ENCODE measurements around the gene HOXA1.

Gene HOXA1

DNA sequence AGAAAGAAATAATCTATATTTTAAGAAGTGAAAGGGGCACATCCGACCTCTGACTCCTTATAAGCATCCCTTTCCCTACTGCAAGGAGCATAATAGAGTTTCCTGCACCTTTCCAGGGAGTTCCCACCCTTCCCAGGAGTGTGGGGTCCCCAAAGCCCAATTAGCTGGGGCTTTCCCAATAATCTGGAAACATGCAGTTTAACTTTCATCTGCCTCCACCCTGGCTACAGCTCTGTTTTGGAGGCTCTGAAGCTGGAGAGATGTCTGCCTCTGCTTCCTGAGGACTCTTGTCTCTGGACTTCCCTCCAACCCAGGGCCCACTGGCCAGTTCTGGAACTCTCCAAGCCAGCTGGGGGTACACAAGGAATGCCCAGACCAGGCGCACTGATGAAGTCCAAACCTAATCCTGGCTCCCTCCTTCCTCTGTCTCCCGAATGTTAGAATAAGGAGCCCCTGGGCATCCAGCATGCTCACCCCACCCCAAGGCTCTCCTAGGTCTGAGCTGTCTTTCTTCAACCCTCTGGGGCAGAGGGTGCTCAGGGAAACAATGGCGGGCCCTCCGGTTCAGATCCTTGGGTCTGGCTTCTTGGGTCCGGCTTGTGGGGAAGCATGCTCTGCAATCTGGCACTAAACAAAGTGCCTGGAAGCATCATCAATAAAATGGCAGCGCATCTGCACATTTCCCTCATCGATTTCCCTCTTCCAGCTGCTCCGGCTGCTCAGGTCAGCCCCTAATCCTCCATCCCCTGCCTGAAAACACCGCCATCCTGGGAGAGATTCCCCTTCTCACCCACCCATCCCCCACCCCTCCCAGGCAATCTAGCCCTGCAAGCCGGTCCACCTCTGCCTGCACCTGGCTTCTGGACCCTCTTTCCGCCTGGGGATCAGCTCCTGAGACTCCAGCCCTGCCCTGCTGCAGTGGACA, 21.4 kb upstream of the HOXA1 start:
- Histone ChIP-seq H3K9ac (ENCODE audit: low read depth in 1 of 2, low read length in 2 of 2) (peak overlapping the region; percentile 70 to 76), H3K4me3 (ENCODE audit: low read depth in 1 of 2, low read length in 2 of 2) (peak overlapping the region; percentile 64 to 69), H3K4me1 (ENCODE audit: control insufficient read depth in 1 of 2, insufficient read depth in 2 of 2, low read length in 2 of 2) (peaks cover 20 to 31% of the 10 kb centered on the region in 2 donors), H3K36me3 (ENCODE audit: control insufficient read depth in 1 of 2, insufficient read depth in 2 of 2, low read length in 2 of 2) (no peaks in the 10 kb centered on the region), H3K27me3 (ENCODE audit: control insufficient read depth in 1 of 2, insufficient read depth in 2 of 2, low read length in 2 of 2) (peaks cover 0 to 3% of the 10 kb centered on the region in 2 donors), H3K27ac (ENCODE audit: low read depth, low read length) (peak overlapping the region; percentile 51), H3K9me3 (ENCODE audit: control insufficient read depth in 1 of 2, low read length in 2 of 2) (no peaks in the 10 kb centered on the region)

DNA sequence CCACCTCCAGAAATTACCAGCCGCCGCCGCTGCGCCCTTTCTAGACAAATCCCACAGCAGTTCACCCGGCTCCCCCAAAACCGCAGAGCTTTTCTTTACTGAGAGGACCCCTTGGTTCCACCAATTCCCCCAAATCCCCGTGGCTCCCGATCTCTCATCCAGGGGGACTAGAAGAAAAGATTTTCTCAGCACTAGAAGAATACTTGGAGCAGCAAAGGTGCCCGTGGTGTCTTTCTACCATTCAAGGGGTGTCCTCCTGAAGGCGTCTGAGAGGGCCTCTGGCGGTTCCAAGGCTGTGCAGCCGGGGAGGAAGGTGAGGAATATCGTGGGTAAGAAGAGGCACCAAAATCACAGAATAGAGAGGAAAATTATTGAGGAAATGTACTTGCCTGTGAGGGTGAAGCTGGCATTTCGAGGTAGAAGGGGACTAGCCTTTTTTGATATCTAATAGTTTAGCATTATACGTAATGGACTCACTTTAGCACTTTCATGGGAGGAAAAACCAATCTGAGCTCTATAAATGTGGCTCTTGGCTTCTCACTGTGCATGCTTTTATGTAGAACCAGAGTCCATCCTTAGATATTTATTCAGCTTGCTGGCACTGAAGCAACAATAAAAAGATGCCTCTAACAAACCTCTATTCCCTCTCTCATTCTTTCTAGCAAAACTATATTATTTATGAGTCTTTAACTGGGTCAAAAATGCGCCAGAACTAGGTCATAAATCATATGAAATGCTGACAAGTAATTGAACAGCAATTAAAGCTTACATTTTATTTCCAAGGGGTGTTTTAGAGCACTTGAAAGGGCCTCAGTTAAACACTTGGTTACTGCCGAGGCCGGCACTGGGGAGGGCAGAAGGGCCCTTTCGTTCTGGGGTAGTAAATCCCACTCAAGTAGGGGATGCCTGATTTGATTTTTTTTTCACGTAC, 20.5 kb upstream of the HOXA1 start:
- H3K4me1 ChIP-seq (ENCODE audit: control insufficient read depth in 1 of 2, insufficient read depth in 2 of 2, low read length in 2 of 2) = peaks cover 17 to 31% of the 10 kb centered on the region in 2 donors
- no peaks in the 10 kb centered on the region for H3K36me3 ChIP-seq (ENCODE audit: control insufficient read depth in 1 of 2, insufficient read depth in 2 of 2, low read length in 2 of 2)
- peak overlapping the region; percentile 64 to 69 for H3K4me3 ChIP-seq (ENCODE audit: low read depth in 1 of 2, low read length in 2 of 2)
- no peaks in the 10 kb centered on the region for H3K9me3 ChIP-seq (ENCODE audit: control insufficient read depth in 1 of 2, low read length in 2 of 2)
- H3K27me3 ChIP-seq (ENCODE audit: control insufficient read depth in 1 of 2, insufficient read depth in 2 of 2, low read length in 2 of 2) = peaks cover 0 to 3% of the 10 kb centered on the region in 2 donors
- peak overlapping the region; percentile 70 to 76 for H3K9ac ChIP-seq (ENCODE audit: low read depth in 1 of 2, low read length in 2 of 2)
- peak overlapping the region; percentile 58 for H3K27ac ChIP-seq (ENCODE audit: low read depth, low read length)

DNA sequence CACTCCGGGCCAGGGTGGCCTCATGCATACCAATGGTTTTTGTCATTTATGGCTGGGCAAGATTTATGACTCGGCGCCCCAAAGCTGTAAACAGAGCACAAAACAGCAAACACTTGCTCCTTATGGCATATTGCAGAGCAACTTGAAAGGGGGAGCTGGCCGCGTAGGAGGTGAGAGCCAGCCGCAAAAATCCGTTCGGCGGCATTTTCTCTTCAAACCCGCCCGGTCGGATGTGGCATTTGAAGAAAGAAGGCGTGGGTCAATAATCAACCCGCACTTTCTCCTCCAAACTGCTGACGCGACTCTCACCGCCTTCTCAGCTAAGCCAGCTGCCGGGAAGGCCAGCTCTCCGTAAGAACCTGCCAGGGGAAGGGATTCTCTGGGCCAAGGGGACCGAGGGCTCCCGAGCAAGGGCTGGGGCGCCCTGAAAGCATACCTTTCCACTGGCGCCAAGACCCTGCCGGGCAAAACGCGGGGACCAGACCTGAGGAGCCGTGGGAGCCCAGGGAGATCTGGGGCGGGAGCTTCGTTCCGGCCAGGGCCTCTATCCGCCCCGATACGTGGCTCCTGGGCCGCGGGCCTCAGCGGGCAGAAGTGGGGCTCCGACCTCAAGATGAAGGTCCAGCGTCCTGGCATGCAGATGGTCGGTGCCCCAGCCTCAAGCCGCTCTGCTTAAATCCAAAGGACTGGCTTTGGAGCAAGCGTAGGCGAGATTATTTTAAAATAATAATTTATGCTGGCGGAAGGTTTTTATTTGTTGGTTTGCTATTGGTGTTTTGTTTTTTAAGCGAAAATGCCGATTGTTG, 19.6 kb upstream of the HOXA1 start:
- Histone ChIP-seq H3K4me3 (ENCODE audit: low read depth in 1 of 2, low read length in 2 of 2) (peak overlapping the region; percentile 64 to 69), H3K4me1 (ENCODE audit: control insufficient read depth in 1 of 2, insufficient read depth in 2 of 2, low read length in 2 of 2) (peaks cover 9 to 24% of the 10 kb centered on the region in 2 donors)

DNA sequence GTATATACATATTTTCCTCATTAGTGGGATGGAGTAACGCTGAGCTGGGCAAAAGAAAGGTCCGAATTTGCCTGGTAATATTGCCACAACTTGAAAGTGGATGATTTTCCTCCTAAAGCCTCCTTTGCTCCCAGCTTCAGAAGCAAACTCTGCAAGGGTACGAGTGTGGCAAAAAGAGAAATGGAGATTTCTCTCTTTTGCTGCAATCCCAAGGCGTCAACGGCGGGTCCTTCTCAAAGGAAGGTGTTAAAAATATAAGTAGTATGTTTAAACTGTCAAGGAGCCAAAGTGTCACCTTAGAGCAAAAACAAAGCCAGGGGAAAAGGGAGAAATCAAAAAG, 19.1 kb upstream of the HOXA1 start:
- H3K4me3 ChIP-seq (ENCODE audit: low read depth in 1 of 2, low read length in 2 of 2) = peak overlapping the region; percentile 64 to 69
- H3K27ac ChIP-seq (ENCODE audit: low read depth, low read length) = peak overlapping the region; percentile 92
- no peaks in the 10 kb centered on the region for H3K9me3 ChIP-seq (ENCODE audit: control insufficient read depth in 1 of 2, low read length in 2 of 2)
- peaks cover 0 to 3% of the 10 kb centered on the region in 2 donors for H3K27me3 ChIP-seq (ENCODE audit: control insufficient read depth in 1 of 2, insufficient read depth in 2 of 2, low read length in 2 of 2)
- H3K4me1 ChIP-seq (ENCODE audit: control insufficient read depth in 1 of 2, insufficient read depth in 2 of 2, low read length in 2 of 2) = peaks cover 7 to 22% of the 10 kb centered on the region in 2 donors
- peak overlapping the region in 1 of 2 donors; percentile 70 for H3K9ac ChIP-seq (ENCODE audit: low read depth in 1 of 2, low read length in 2 of 2)
- no peaks in the 10 kb centered on the region for H3K36me3 ChIP-seq (ENCODE audit: control insufficient read depth in 1 of 2, insufficient read depth in 2 of 2, low read length in 2 of 2)

More for the DNA sequence above, 19.6 kb upstream of the HOXA1 start:
- H3K27ac ChIP-seq (ENCODE audit: low read depth, low read length) = peak overlapping the region; percentile 92
- H3K27me3 ChIP-seq (ENCODE audit: control insufficient read depth in 1 of 2, insufficient read depth in 2 of 2, low read length in 2 of 2) = peaks cover 0 to 3% of the 10 kb centered on the region in 2 donors
- no peaks in the 10 kb centered on the region for H3K36me3 ChIP-seq (ENCODE audit: control insufficient read depth in 1 of 2, insufficient read depth in 2 of 2, low read length in 2 of 2)
- H3K9ac ChIP-seq (ENCODE audit: low read depth in 1 of 2, low read length in 2 of 2) = peak overlapping the region; percentile 70 to 76
- no peaks in the 10 kb centered on the region for H3K9me3 ChIP-seq (ENCODE audit: control insufficient read depth in 1 of 2, low read length in 2 of 2)

DNA sequence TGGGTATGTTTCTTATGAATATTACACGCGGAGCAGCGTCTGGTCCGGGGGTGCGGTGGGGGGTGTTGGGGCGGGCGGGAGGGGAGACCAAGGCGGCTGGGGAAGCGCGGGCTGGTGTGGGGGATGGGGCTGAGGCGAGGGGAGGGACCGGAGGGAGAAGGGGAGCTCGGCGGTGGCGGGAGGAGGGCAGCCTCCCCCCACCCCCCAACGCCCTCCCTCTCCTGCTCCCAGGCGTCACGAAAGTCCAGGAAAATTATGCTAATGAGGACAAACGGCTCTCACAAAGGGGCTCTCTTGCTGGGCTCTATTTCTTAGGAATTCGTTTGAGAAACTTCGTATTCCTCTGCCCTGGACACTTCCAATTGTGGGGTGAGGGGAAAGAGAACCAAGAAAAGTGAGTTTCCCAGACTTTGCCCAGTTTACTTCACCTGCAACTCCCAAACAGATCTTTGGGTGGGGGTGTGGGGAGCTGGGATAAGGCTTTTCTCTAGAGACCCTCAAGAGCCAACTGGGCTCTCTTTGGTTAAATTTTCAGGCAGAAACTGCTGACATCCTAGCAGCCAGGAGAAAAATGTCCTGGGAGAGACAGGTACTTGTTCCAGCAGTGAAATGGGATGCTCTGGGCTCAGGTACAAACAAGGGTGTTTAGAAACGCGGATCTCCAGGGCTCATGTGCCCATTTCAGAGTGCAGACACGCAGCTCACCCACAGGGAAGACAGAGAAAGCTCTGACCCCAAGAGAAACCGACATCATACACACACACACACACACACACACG, 18.4 kb upstream of the HOXA1 start:
- Histone ChIP-seq H3K4me1 (ENCODE audit: control insufficient read depth in 1 of 2, insufficient read depth in 2 of 2, low read length in 2 of 2) (peaks cover 0 to 25% of the 10 kb centered on the region in 2 donors), H3K27ac (ENCODE audit: low read depth, low read length) (peak overlapping the region; percentile 74), H3K4me3 (ENCODE audit: low read depth in 1 of 2, low read length in 2 of 2) (peak overlapping the region; percentile 55 to 60), H3K9ac (ENCODE audit: low read depth in 1 of 2, low read length in 2 of 2) (peak overlapping the region; percentile 34 to 43), H3K36me3 (ENCODE audit: control insufficient read depth in 1 of 2, insufficient read depth in 2 of 2, low read length in 2 of 2) (no peaks in the 10 kb centered on the region), H3K27me3 (ENCODE audit: control insufficient read depth in 1 of 2, insufficient read depth in 2 of 2, low read length in 2 of 2) (peaks cover 0 to 3% of the 10 kb centered on the region in 2 donors), H3K9me3 (ENCODE audit: control insufficient read depth in 1 of 2, low read length in 2 of 2) (no peaks in the 10 kb centered on the region)

DNA sequence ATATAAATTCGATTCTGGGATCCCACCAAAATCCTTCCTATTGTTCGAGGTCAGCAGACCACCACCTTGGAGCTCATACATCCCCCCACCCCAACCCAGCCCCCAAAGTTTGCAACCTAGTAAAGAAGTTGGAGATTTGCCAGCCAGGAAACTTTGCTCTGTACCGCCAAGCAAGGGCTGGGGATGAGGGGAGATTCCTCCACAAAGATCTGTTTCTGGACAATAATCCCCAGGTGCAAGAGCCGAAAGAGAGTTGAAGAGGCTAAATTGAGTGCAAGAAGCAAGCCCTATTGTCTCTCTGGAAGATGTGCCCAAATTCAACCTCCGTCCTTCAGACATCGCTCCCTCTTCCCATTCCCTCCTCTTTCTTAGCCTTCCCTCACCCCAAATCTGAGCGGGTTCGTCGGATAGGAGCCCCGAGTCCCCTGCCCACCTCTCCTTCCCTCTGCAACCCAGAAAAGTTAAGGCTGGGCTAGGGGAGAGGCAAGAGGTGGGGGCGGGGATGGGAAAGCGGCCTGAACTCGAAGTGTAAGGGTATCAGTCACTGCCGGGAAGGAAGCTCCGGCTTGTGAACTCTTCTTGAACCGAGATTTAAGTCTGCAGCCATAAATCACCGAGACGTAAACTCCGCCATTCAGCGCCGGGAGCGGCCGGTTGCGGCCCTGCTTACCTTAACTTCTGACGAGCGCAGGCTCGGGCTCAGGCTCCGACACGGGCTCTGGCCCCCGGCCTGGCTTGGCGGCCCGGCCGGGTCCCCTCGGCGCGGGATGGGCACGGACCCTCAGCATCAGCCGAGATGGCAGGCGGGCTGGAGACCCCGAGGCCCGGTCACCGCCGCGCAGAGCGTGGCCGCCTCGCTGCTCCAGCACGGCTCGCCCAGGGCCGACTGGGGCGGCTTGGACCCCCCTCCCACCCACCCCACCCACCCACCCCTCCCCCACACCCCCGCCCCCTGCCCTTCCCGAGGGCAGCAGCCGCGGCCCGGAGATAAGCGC, 17.5 kb upstream of the HOXA1 start:
- Histone ChIP-seq H3K27me3 (ENCODE audit: control insufficient read depth in 1 of 2, insufficient read depth in 2 of 2, low read length in 2 of 2) (peaks cover 0 to 3% of the 10 kb centered on the region in 2 donors), H3K9me3 (ENCODE audit: control insufficient read depth in 1 of 2, low read length in 2 of 2) (no peaks in the 10 kb centered on the region), H3K36me3 (ENCODE audit: control insufficient read depth in 1 of 2, insufficient read depth in 2 of 2, low read length in 2 of 2) (no peaks in the 10 kb centered on the region), H3K9ac (ENCODE audit: low read depth in 1 of 2, low read length in 2 of 2) (peak overlapping the region in 1 of 2 donors; percentile 50), H3K4me1 (ENCODE audit: control insufficient read depth in 1 of 2, insufficient read depth in 2 of 2, low read length in 2 of 2) (peaks cover 0 to 26% of the 10 kb centered on the region in 2 donors), H3K27ac (ENCODE audit: low read depth, low read length) (peak overlapping the region; percentile 87), H3K4me3 (ENCODE audit: low read depth in 1 of 2, low read length in 2 of 2) (peak overlapping the region; percentile 62 to 71)

DNA sequence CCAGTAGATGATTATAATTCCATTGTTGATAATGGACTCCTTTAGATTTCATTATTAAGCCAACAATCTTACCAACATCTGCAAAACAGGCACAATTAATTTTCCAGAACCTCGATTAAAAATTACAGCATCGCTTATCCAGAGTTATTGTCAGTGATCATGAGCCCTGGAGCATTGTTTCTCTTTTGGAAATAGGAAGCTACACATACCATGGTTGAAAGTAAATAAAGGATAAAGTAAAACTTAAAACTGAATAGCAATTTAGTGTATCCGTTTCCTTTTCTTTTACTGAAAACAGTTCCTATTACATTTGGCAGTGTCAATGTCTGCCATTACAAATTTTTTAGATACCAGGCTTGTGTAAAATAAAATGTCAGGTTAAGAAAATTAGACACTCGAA, 16.6 kb upstream of the HOXA1 start:
- Histone ChIP-seq H3K9ac (ENCODE audit: low read depth in 1 of 2, low read length in 2 of 2) (peak overlapping the region in 1 of 2 donors; percentile 50), H3K4me3 (ENCODE audit: low read depth in 1 of 2, low read length in 2 of 2) (no peak overlapping the region), H3K4me1 (ENCODE audit: control insufficient read depth in 1 of 2, insufficient read depth in 2 of 2, low read length in 2 of 2) (peaks cover 0 to 26% of the 10 kb centered on the region in 2 donors)

DNA sequence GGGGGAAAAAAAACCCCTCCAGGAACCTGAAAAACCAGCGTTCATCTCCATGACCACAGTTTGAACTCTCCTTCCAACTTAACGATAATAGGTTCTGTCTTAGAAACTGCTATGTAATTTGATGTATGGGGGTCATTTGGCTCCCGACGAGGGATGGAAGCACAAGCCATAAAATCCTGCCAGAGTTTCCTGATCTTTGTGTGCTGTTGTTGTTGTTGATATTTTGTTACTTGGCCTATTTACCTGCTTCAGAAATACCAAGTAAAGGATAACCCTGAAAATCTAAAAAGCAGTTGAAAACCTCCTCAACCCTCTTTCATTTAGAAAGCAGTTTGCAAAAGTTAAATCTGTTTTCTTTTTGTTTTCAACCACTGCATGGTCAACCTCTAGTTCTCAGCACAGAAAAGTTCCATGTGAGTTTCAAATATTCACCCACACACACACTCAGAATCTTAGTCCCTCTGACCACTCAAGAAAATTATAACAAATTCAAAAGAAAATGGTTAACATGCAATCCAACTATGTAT, 16.0 kb upstream of the HOXA1 start:
- H3K36me3 ChIP-seq (ENCODE audit: control insufficient read depth in 1 of 2, insufficient read depth in 2 of 2, low read length in 2 of 2) = no peaks in the 10 kb centered on the region
- H3K27ac ChIP-seq (ENCODE audit: low read depth, low read length) = no peak overlapping the region
- H3K4me1 ChIP-seq (ENCODE audit: control insufficient read depth in 1 of 2, insufficient read depth in 2 of 2, low read length in 2 of 2) = peaks cover 0 to 24% of the 10 kb centered on the region in 2 donors
- no peaks in the 10 kb centered on the region for H3K9me3 ChIP-seq (ENCODE audit: control insufficient read depth in 1 of 2, low read length in 2 of 2)
- H3K27me3 ChIP-seq (ENCODE audit: control insufficient read depth in 1 of 2, insufficient read depth in 2 of 2, low read length in 2 of 2) = peaks cover 0 to 3% of the 10 kb centered on the region in 2 donors
- no peak overlapping the region for H3K9ac ChIP-seq (ENCODE audit: low read depth in 1 of 2, low read length in 2 of 2)
- peak overlapping the region in 1 of 2 donors; percentile 37 for H3K4me3 ChIP-seq (ENCODE audit: low read depth in 1 of 2, low read length in 2 of 2)

More for the DNA sequence above, 16.6 kb upstream of the HOXA1 start:
- Histone ChIP-seq H3K36me3 (ENCODE audit: control insufficient read depth in 1 of 2, insufficient read depth in 2 of 2, low read length in 2 of 2) (no peaks in the 10 kb centered on the region), H3K27me3 (ENCODE audit: control insufficient read depth in 1 of 2, insufficient read depth in 2 of 2, low read length in 2 of 2) (peaks cover 0 to 3% of the 10 kb centered on the region in 2 donors), H3K9me3 (ENCODE audit: control insufficient read depth in 1 of 2, low read length in 2 of 2) (no peaks in the 10 kb centered on the region), H3K27ac (ENCODE audit: low read depth, low read length) (no peak overlapping the region)
